Lower leg skin (tissue), 4 donors: ENCODE results near the gene FKBP11. TPM values are rescaled to one million over a fixed set of nuclear protein-coding genes. Genes with fewer than 3 reads are reported as not detected.

Source experiments
- DNase-seq, 2 donors: peaks; one replicate each; pipeline ENCODE4 v3.0.0-alpha.2; 2019; ENCODE audit warnings: low spot score in 2 of 2
- H3K4me3 ChIP-seq: fragments of 200-600 bp; sonication (generic); 2 replicates; pipeline ENCODE4 v1.5.1; 2017; ENCODE audit warnings: mild to moderate bottlenecking, low read depth; ENCODE audit not compliant: poor library complexity, severe bottlenecking
- CTCF ChIP-seq, 3 donors: fragments of 450-650 bp; IDR thresholded peaks; one replicate each; pipeline ENCODE4 v1.5.1; 2016; ENCODE audit warnings: antibody characterized with exemption in 3 of 3, mild to moderate bottlenecking in 3 of 3, moderate library complexity in 2 of 3
- POLR2A ChIP-seq, 2 donors: fragments of 450-650 bp; IDR thresholded peaks; one replicate each; pipeline ENCODE4 v1.6.1; 2016 to 2017; ENCODE audit warnings: antibody characterized with exemption in 2 of 2, mild to moderate bottlenecking in 1 of 2, moderate library complexity in 1 of 2
- WGBS, 2 donors: methylation state at CpG; one replicate each; pipeline ENCODE4 v1.1.5; 2018; 5-methylcytosine and 5-hydroxymethylcytosine counted together
- intact Hi-C: fragments of 100-400 bp; cut with DNase I; formaldehyde crosslinking; loops from one replicate; pipeline ENCODE4 v1.15.0; 2023; ENCODE audit warnings: low total_unique reads
- total RNA-seq, 4 donors: library from RNA; depleted of rRNA; stranded (reverse); fragments of >200 nt; gene quantifications; one replicate each; pipeline ENCODE4 v1.1.0, GENCODE V29; 2016

The FKBP11 gene
- total RNA-seq, 4 donors from 2014 or later, result 4.3 to 8.7 (median 7.9) TPM

GRCh38 chr12:48873096-48873495 lies 52.2 kb downstream of the FKBP11 start:
- no peak for DNase-seq
- intact Hi-C loops, result no loop called here
- H3K4me3 ChIP-seq, result no peak overlapping the region
- 78 to 84% methylated on average over 4 of the region's 4 CpGs for WGBS, 2 donors
- TF ChIP-seq CTCF (IDR thresholded peaks at IDR 0.05) (no peak), POLR2A (IDR thresholded peaks at IDR 0.05) (no peak)

Other genes starting within 250 kb of the FKBP11 start
- gene KANSL2, start 243.3 kb downstream of the FKBP11 start, total RNA-seq, result 100 to 1,000 TPM in 1 of 4 donors, 10 to 100 TPM in 3; 45.9 to 106 (median 60.6) TPM
- 10 to 100 TPM; 19.3 to 34.9 (median 31.5) TPM for gene CCNT1, start 208.8 kb downstream of the FKBP11 start, total RNA-seq
- 10 to 100 TPM; 17.2 to 22.8 (median 20.2) TPM for gene ADCY6, start 136.4 kb downstream of the FKBP11 start, total RNA-seq
- gene CACNB3, start 107.0 kb downstream of the FKBP11 start, total RNA-seq, result 10 to 100 TPM in 1 of 4 donors, 1 to 10 TPM in 3; 8.4 to 15.3 (median 9.5) TPM
- 10 to 100 TPM; 56.5 to 74.3 (median 66.9) TPM for gene DDX23, start 73.3 kb downstream of the FKBP11 start, total RNA-seq
- gene RND1, start 59.6 kb downstream of the FKBP11 start, total RNA-seq, result 1 to 10 TPM in 1 of 4 donors, under 1 TPM in 1, not detected in 2; 0.49 to 1.2 TPM
- gene ARF3, start 32.0 kb upstream of the FKBP11 start, total RNA-seq, result 10 to 100 TPM; 65.1 to 89.3 (median 80.1) TPM
- 1 to 10 TPM in 3 of 4 donors, under 1 TPM in 1; 0.30 to 7.2 (median 2.0) TPM for gene WNT10B, start 46.2 kb upstream of the FKBP11 start, total RNA-seq
- not detected for gene WNT1, start 52.8 kb upstream of the FKBP11 start, total RNA-seq
- under 1 TPM in 3 of 4 donors, not detected in 1; 0.05 to 0.29 (median 0.13) TPM for gene DDN, start 73.9 kb upstream of the FKBP11 start, total RNA-seq
- 10 to 100 TPM; 30.3 to 57.8 (median 49.2) TPM for gene PRKAG1, start 93.3 kb upstream of the FKBP11 start, total RNA-seq
- 100 to 1,000 TPM in 1 of 4 donors, 10 to 100 TPM in 3; 43.2 to 169 (median 79.6) TPM for gene KMT2D, start 135.3 kb upstream of the FKBP11 start, total RNA-seq
- 1 to 10 TPM; 1.4 to 2.1 (median 1.9) TPM for gene RHEBL1, start 144.5 kb upstream of the FKBP11 start, total RNA-seq
- under 1 TPM in 3 of 4 donors, not detected in 1; 0.23 to 0.45 (median 0.29) TPM for gene DHH, start 169.3 kb upstream of the FKBP11 start, total RNA-seq
- 100 to 1,000 TPM in 1 of 4 donors, 10 to 100 TPM in 3; 39.7 to 129 (median 49.4) TPM for gene LMBR1L, start 185.4 kb upstream of the FKBP11 start, total RNA-seq
- gene TUBA1B, start 205.9 kb upstream of the FKBP11 start, total RNA-seq, result 100 to 1,000 TPM; 199 to 347 (median 240) TPM